Body of pancreas (tissue), 4 donors: Measurements from ENCODE around the gene LRRC1. TPM values are rescaled to one million over a fixed set of nuclear protein-coding genes. Genes with fewer than 3 reads are reported as not detected.

Experiments used
- ATAC-seq: fragments of 150-250 bp; one replicate; pipeline ENCODE4 v1.9.1; 2016
- DNase-seq, 4 donors: peaks; one replicate each; pipeline ENCODE4 v3.0.0-alpha.2; 2019
- H3K27ac ChIP-seq, 4 donors: fragments of 200-600 bp; sonication (generic); 1 replicate in 3 of 4; 2 replicates in 1 of 4; pipeline versions ENCODE4 v1.5.1 to v1.6.1; 2016 to 2019; ENCODE audit warnings: mild to moderate bottlenecking in 1 of 4, mixed read lengths in 1 of 4, moderate library complexity in 1 of 4
- H3K27me3 ChIP-seq, 2 donors: fragments of 200-600 bp; sonication (generic); one replicate each; pipeline ENCODE4 v1.6.0; 2016; ENCODE audit warnings: mild to moderate bottlenecking in 1 of 2
- H3K36me3 ChIP-seq, 2 donors: fragments of 200-600 bp; sonication (generic); replicated peaks in 1 of 2; 2 replicates each; pipeline ENCODE4 v1.5.1; 2016; ENCODE audit warnings: low read depth in 2 of 2; ENCODE audit not compliant: insufficient read depth in 1 of 2
- H3K4me1 ChIP-seq: fragments of 200-600 bp; sonication (generic); one replicate; pipeline ENCODE4 v1.6.0; 2016
- H3K4me3 ChIP-seq, 2 donors: fragments of 200-600 bp; sonication (generic); 1 replicate in 1 of 2; 2 replicates in 1 of 2; pipeline ENCODE4 v1.5.1; 2016 to 2019
- H3K9me3 ChIP-seq, 3 donors: fragments of 200-600 bp; sonication (generic); 1 replicate in 2 of 3; 2 replicates in 1 of 3; pipeline ENCODE4 v1.5.1; 2016
- POLR2A ChIP-seq, 3 donors: fragments of 450-650 bp; IDR thresholded peaks; one replicate each; pipeline ENCODE4 v1.6.1; 2016; ENCODE audit warnings: antibody characterized with exemption in 3 of 3, mild to moderate bottlenecking in 2 of 3
- WGBS, 2 donors: methylation state at CpG; one replicate each; pipeline ENCODE4 v1.1.5; 2017; 5-methylcytosine and 5-hydroxymethylcytosine counted together
- intact Hi-C: fragments of 100-400 bp; cut with DNase I; formaldehyde crosslinking; loops from one replicate; pipeline ENCODE4 v1.15.1; 2023
- total RNA-seq, 2 donors: library from RNA; depleted of rRNA; stranded (reverse); fragments of >200 nt; gene quantifications; one replicate each; pipeline ENCODE4 v1.1.0, GENCODE V29; 2016
- TF ChIP-seq, protein P1 (sequence below), 7 experiments: fragments of 450-650 bp in 4 of 7; fragments of 200-600 bp in 3 of 7; sonication (generic) in 3 of 7; IDR thresholded peaks; one replicate each; pipeline ENCODE4 v1.5.1; 2016 to 2019; ENCODE audit warnings: antibody characterized with exemption in 7 of 7

The LRRC1 gene
- total RNA-seq, 2 donors from 2014 or later = 13.2 to 17.1 TPM

DNA sequence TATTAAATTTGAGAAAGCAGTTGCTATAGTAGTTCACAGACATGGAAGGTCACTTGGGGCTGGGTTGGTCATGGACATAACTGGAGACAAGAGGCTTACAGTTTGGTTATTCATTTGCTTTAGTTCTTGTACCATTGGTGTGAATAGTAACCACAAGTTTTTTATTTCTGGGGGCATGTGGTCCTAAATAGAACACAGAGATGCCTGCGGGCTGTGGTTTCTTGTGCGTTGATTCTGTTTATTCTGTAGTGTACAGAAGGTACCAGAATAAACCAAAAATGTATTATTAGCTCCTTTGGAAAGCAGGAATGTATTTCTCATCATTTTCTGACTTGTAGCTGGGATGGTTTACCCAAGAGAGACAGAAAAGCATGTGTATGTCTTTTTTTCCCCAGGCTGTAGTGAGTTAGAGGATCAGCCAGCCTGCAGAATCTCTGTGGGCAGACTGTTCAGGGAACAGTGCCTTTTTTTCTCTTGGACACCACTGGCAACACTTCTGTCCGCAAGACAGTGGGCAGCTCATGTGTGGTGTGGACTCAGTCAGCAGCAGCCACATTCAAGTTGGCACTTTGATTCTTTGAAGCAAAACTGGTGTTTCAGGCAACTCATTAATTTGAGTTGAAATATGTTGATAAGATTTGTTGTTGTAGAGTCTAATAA lies 122.1 kb downstream of the LRRC1 start:
- Histone ChIP-seq H3K27me3 (no peaks in the 10 kb centered on the region), H3K4me3 (no peak overlapping the region), H3K4me1 (no peaks in the 10 kb centered on the region), H3K36me3 (peaks cover 0 to 2% of the 10 kb centered on the region in 2 donors), H3K27ac (no peak overlapping the region), H3K9me3 (no peaks in the 10 kb centered on the region)
- ATAC-seq = no peak
- WGBS, 2 donors = 90 to 95% methylated on average over 3 of the region's 3 CpGs
- TF ChIP-seq, protein P1, sequence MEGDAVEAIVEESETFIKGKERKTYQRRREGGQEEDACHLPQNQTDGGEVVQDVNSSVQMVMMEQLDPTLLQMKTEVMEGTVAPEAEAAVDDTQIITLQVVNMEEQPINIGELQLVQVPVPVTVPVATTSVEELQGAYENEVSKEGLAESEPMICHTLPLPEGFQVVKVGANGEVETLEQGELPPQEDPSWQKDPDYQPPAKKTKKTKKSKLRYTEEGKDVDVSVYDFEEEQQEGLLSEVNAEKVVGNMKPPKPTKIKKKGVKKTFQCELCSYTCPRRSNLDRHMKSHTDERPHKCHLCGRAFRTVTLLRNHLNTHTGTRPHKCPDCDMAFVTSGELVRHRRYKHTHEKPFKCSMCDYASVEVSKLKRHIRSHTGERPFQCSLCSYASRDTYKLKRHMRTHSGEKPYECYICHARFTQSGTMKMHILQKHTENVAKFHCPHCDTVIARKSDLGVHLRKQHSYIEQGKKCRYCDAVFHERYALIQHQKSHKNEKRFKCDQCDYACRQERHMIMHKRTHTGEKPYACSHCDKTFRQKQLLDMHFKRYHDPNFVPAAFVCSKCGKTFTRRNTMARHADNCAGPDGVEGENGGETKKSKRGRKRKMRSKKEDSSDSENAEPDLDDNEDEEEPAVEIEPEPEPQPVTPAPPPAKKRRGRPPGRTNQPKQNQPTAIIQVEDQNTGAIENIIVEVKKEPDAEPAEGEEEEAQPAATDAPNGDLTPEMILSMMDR (IDR thresholded peaks at IDR 0.05) = no peak
- TF ChIP-seq POLR2A (IDR thresholded peaks at IDR 0.05) = no peak
- intact Hi-C loops = no loop called here
- no peak for DNase-seq

DNA sequence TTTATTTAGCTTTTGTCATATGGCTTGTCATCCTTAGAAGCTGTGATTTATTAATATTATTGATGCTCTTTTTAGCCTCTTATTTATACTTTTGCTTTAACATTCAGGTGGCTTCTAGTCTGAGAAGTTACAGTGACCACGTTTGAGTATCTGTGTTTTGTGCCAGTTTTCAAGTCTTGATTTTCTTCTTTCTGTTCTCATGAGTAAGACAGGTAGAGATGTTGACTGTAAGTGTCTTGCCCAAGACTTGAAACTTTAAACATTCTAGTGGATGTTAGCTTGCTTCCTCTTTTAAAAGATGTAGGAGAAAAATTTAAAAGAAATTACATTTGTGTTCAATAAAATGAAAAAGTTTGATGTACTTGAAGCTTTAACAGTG lies 122.6 kb downstream of the LRRC1 start:
- Histone ChIP-seq H3K4me1 (no peaks in the 10 kb centered on the region), H3K36me3 (peaks cover 0 to 2% of the 10 kb centered on the region in 2 donors), H3K27ac (no peak overlapping the region), H3K4me3 (no peak overlapping the region), H3K9me3 (no peaks in the 10 kb centered on the region), H3K27me3 (no peaks in the 10 kb centered on the region)
- TF ChIP-seq, protein P1 (IDR thresholded peaks at IDR 0.05) = no peak
- TF ChIP-seq POLR2A (IDR thresholded peaks at IDR 0.05) = no peak
- no peak for ATAC-seq
- WGBS, 2 donors = 13 to 22% methylated on average over 1 of the region's 1 CpG
- intact Hi-C loops = no loop called here
- DNase-seq = no peak

DNA sequence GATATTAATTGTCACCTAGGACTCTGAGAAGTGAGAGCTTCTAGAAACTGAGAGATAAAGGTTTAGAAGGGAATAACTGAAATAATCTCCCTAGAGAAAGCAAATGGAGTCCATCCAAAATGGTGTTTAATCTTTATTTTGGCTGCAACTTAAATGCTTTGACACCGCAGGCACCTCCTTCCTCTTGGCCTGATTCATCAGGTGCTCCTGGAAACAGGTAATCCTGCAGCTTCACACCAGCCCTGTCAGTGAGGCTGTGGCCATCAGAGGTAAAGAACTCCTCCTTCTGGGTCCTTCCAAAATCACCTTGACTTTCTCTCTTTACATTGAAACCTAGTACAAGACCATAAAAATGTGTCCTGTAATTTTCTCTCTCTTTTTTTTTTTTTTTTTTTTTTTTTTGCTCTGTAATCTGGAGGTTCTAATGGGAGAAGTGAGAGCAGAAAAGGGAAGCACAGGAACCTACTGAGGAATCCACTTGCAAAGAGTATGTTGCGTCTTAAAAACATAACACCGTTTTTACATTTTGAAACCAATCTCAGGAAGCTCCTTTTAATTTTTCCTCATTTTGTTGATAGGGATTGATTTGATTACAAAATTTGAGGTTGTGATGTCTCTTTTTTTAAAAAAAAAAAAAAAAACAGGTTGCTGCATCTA lies 124.2 kb downstream of the LRRC1 start:
- H3K4me3 ChIP-seq = no peak overlapping the region
- H3K36me3 ChIP-seq = peaks cover 0 to 4% of the 10 kb centered on the region in 2 donors
- intact Hi-C loops = no loop called here
- H3K4me1 ChIP-seq = no peaks in the 10 kb centered on the region
- H3K27ac ChIP-seq = no peak overlapping the region
- no peaks in the 10 kb centered on the region for H3K9me3 ChIP-seq
- WGBS, 2 donors = 63 to 64% methylated on average over 3 of the region's 3 CpGs
- DNase-seq (no peak), ATAC-seq (no peak)
- no peak for TF ChIP-seq POLR2A (IDR thresholded peaks at IDR 0.05)
- TF ChIP-seq, protein P1 (IDR thresholded peaks at IDR 0.05) = no peak
- no peaks in the 10 kb centered on the region for H3K27me3 ChIP-seq

DNA sequence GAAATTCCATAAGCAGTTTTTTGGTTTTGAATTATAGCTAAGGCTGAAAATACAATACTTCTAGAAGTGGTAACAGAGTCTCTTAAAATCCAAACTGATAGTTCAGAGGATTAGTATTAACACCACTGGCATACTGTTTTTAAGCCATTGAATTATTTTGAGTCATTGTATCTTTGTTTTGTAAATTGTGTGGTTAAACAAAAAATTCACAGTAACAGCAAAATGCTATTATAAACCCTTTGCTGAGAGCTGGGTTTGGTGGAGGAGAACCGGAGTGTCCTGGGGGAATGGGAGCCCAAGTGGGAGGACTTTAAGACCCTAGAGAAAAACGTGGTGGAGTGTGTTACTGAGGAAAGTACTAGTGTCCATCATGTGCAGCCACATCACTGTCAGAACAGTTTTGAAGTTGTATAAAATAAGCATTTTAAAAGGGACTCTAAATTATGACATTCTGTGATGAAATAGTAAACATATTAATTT lies 125.1 kb downstream of the LRRC1 start:
- DNase-seq (no peak), ATAC-seq (no peak)
- H3K27ac ChIP-seq = no peak overlapping the region
- 70 to 71% methylated on average over 2 of the region's 2 CpGs for WGBS, 2 donors
- no peaks in the 10 kb centered on the region for H3K27me3 ChIP-seq
- no peaks in the 10 kb centered on the region for H3K9me3 ChIP-seq
- no peak for TF ChIP-seq POLR2A (IDR thresholded peaks at IDR 0.05)
- TF ChIP-seq, protein P1 (IDR thresholded peaks at IDR 0.05) = no peak
- intact Hi-C loops = no loop called here
- peaks cover 0 to 4% of the 10 kb centered on the region in 2 donors for H3K36me3 ChIP-seq
- H3K4me1 ChIP-seq = no peaks in the 10 kb centered on the region
- no peak overlapping the region for H3K4me3 ChIP-seq
